ENCODE data around the gene DSE. TPM values are rescaled to one million over a fixed set of nuclear protein-coding genes. Genes with fewer than 3 reads are reported as not detected.

DSE gene
- total RNA-seq, 2 donors from 2014 or later: 21.9 to 25.9 TPM

DNA sequence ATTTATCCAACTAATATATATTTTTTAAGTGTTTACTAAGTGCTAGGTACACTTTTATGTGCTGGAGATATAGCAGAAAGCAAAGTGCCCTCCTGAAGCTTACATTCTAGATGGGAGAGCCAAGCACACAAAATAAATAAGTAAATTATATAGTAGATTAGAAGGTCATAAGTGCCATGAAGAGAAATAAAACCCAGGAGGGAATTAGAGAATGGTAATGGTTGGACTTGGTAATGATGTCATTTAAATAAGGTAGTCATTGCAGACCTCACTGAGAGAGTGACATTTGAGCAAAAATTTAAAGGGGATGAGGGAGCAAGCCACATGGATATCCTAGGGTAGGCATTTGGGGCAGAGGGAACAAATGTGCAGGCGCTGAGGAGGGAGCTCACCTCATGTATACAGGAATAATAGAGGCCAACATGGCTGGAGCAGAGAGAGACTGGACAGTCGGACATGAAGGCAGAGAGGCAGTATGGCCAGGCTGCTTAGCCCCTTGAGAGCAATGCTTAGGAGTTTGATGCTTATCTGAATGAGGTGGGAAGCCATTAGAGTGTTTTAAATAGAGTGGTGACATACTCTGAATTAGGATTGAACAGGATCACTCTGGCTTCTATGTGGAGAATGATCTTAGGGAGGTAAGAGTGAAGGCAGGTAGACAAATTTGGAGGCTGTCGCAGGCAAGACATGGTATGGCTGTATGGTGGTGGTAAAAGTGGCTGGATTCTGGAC lies 14.1 kb downstream of the DSE start:
- peaks cover 24 to 36% of the 10 kb centered on the region in 2 donors for H3K4me1 Mint-ChIP-seq (ENCODE audit: low read depth in 2 of 2)
- H3K4me3 Mint-ChIP-seq: no peak overlapping the region
- H3K27me3 Mint-ChIP-seq: peaks cover 6 to 13% of the 10 kb centered on the region in 2 donors
- H3K9me3 Mint-ChIP-seq: no peaks in the 10 kb centered on the region
- no peak for ATAC-seq
- H3K27ac Mint-ChIP-seq: no peak overlapping the region
- DNase-seq (ENCODE audit: low spot score): no peak
- peaks cover 5% of the 10 kb centered on the region for H3K36me3 Mint-ChIP-seq

DNA sequence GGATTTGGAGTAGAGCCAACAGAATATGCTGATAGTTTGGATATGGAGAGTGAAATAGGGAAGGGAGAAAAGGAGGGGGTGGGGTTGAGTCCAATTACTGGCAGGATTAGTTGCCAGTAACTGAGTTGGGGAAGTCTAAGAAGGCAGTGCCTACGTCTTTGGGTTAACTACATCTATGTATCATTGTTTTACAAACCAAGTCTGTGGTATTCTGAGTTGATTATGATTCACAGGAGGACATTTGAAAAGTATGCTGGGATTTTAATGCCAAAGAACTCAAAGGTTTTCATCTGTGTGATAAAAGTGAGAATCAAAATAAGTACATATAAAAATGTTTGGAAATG lies 14.7 kb downstream of the DSE start:
- Mint-ChIP-seq H3K36me3 (peaks cover 5% of the 10 kb centered on the region), H3K27ac (no peak overlapping the region), H3K27me3 (peaks cover under 1 to 10% of the 10 kb centered on the region in 2 donors), H3K9me3 (no peaks in the 10 kb centered on the region), H3K4me1 (ENCODE audit: low read depth in 2 of 2) (peaks cover 24 to 36% of the 10 kb centered on the region in 2 donors), H3K4me3 (no peak overlapping the region)
- no peak for DNase-seq (ENCODE audit: low spot score)
- no peak for ATAC-seq

DNA sequence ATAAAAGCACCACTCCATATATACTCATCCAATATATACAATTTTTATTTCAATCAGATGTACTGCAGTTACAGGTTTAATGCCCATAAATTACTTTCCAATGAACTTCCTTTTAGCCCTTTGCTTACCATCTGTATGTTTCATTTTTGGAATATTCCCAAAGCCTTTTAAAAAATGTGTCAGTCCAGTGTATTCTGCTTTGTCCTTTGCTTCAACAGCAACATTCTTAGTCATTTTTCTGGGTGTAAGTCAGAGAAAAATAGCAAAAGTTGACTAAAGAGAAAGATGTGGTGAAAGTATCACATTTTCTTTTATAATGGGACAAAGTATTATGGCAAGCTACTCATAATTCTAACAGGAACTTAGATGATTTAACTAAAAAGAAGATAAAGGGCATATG lies 15.2 kb downstream of the DSE start:
- Mint-ChIP-seq H3K27me3 (peaks cover 0 to 9% of the 10 kb centered on the region in 2 donors), H3K27ac (no peak overlapping the region), H3K36me3 (peaks cover 5% of the 10 kb centered on the region)

DNA sequence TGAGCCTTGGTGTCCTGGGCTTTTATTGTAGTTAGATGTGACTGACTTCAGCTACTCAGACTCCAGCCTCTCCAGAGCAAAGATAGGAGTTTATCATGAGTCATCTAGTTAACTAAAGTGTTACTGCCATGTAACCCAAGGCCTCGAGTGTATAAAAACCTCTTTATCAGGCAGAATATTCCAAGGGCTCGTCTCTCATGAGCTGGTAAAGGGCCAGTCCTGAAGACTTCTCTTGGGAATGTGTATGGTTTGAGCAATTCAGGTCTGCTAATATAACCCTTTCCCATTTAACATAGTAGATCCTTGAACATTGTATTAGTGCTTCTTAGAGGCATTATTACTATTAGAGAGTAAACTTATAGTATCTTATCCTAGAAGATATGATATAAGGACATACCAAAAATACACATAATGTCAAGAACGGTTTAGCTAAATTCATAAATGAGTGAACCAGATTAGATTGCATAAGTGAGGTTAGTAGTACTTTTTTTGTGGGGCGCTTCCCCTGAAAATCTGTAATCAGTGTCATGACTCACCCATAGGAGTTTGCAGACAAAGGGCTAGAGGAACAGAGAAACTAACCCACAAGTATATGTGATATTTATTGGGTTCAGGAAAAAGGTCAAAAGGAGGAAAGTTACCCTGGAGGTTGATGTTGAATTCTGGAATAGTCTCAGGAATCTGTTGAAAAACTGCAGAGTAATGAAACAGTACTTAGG lies 16.0 kb downstream of the DSE start:
- peaks cover 27 to 41% of the 10 kb centered on the region in 2 donors for H3K4me1 Mint-ChIP-seq (ENCODE audit: low read depth in 2 of 2)
- peaks cover 5% of the 10 kb centered on the region for H3K36me3 Mint-ChIP-seq
- DNase-seq (ENCODE audit: low spot score) (no peak), ATAC-seq (peak; percentile 49 to 58)
- H3K27me3 Mint-ChIP-seq: peaks cover 0 to 7% of the 10 kb centered on the region in 2 donors
- no peaks in the 10 kb centered on the region for H3K9me3 Mint-ChIP-seq
- peak overlapping the region; percentile 74 for H3K4me3 Mint-ChIP-seq
- peak overlapping the region; percentile 16 to 40 for H3K27ac Mint-ChIP-seq

More for the DNA sequence above, 15.2 kb downstream of the DSE start:
- no peaks in the 10 kb centered on the region for H3K9me3 Mint-ChIP-seq
- DNase-seq (ENCODE audit: low spot score): no peak
- ATAC-seq: no peak
- peaks cover 27 to 41% of the 10 kb centered on the region in 2 donors for H3K4me1 Mint-ChIP-seq (ENCODE audit: low read depth in 2 of 2)
- H3K4me3 Mint-ChIP-seq: no peak overlapping the region

DNA sequence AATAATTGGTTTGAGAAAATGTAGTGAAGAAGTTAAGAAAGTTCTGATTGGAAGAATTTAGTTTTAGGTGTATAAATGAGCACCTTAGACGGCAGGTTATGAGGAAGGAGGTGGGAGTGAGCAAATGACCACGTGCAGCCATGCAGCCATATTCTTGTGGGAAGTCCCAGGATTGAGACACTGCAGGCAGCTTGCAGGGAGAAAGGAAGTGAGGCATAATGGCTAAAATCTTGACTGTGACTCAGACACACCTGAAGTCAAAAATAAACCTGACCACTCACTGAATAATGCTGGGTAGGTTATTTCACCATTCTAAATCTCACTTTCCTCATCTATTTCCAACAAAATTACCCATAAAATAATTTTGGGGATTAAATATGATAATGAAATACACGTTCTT lies 16.6 kb downstream of the DSE start:
- DNase-seq (ENCODE audit: low spot score) (peak; percentile 61), ATAC-seq (peak; percentile 62 to 84)
- H3K9me3 Mint-ChIP-seq: no peaks in the 10 kb centered on the region
- peak overlapping the region; percentile 16 to 40 for H3K27ac Mint-ChIP-seq
- peaks cover 0 to 7% of the 10 kb centered on the region in 2 donors for H3K27me3 Mint-ChIP-seq
- H3K4me1 Mint-ChIP-seq (ENCODE audit: low read depth in 2 of 2): peaks cover 31 to 46% of the 10 kb centered on the region in 2 donors
- peaks cover 5% of the 10 kb centered on the region for H3K36me3 Mint-ChIP-seq
- peak overlapping the region; percentile 74 for H3K4me3 Mint-ChIP-seq

DNA sequence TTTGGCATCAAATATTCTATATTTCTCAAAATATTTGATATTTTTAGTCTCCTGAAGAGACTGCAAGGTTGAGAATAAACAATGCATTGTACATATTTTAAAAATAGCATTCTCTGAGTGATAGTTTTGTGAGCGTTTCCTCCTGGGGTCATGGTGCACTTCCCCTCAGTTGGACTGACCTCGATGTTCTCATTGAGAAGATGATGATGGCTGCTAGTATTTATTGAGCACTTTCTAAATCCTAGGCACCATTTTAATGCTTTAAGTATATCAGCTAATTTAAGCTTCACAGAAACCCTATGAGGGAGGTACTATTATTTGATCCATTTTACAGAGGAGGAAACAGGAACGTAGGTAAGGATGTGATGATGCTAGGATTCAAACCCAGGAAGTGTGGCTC lies 18.2 kb downstream of the DSE start:
- no peaks in the 10 kb centered on the region for H3K9me3 Mint-ChIP-seq
- H3K4me1 Mint-ChIP-seq (ENCODE audit: low read depth in 2 of 2): peaks cover 46 to 62% of the 10 kb centered on the region in 2 donors
- peaks cover 5% of the 10 kb centered on the region for H3K36me3 Mint-ChIP-seq
- no peak for DNase-seq (ENCODE audit: low spot score)
- H3K4me3 Mint-ChIP-seq: peak overlapping the region; percentile 13
- H3K27me3 Mint-ChIP-seq: peaks cover 0 to 7% of the 10 kb centered on the region in 2 donors
- peak overlapping the region; percentile 16 to 21 for H3K27ac Mint-ChIP-seq
- no peak for ATAC-seq

DNA sequence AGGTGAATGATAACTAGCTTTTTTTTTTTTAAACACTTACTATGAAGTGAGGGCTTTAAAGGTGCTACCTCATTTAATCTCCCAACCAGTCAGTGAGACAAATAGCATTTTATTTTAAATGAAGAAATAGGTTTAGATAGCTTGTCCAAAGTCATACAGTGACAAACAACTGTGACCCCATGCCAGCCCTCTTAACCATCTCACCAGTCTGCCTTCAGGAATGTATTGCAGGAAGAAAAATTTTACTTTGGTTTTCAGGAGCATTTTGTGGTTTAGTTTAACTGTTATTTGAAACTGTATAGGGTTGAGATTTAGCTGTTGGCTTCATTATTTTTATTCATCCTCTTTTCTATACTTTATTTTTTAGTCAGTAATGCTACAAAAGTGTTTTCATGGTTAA lies 18.6 kb downstream of the DSE start:
- DNase-seq (ENCODE audit: low spot score): no peak
- H3K9me3 Mint-ChIP-seq: no peaks in the 10 kb centered on the region
- H3K4me1 Mint-ChIP-seq (ENCODE audit: low read depth in 2 of 2): peaks cover 47 to 62% of the 10 kb centered on the region in 2 donors
- no peak for ATAC-seq
- peaks cover 5% of the 10 kb centered on the region for H3K36me3 Mint-ChIP-seq
- peak overlapping the region; percentile 16 to 21 for H3K27ac Mint-ChIP-seq
- H3K4me3 Mint-ChIP-seq: peak overlapping the region; percentile 13
- peaks cover 0 to 7% of the 10 kb centered on the region in 2 donors for H3K27me3 Mint-ChIP-seq

DNA sequence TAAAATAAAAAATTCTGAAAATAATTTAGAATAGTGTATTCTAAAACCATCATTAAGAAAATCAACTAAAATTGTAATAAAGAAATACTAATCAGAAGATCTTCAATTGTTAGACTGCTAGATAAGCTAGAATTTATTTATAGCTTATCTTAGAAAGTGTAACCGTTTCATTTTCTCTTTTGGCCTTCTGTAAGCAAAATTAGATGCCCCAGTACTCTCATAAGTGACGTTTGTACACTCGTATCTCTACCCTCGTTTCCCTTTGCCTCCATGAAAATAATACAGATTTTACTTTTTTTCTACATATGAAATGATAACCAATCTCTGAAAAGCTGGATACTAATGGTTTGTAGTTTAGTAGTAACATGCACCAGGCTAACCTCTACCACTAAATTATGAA lies 19.8 kb downstream of the DSE start:
- DNase-seq (ENCODE audit: low spot score): no peak
- no peak for ATAC-seq
- H3K36me3 Mint-ChIP-seq: peaks cover 5% of the 10 kb centered on the region
- no peaks in the 10 kb centered on the region for H3K27me3 Mint-ChIP-seq
- H3K4me1 Mint-ChIP-seq (ENCODE audit: low read depth in 2 of 2): peaks cover 40 to 54% of the 10 kb centered on the region in 2 donors
- peak overlapping the region in 1 of 2 donors; percentile 79 for H3K27ac Mint-ChIP-seq
- peak overlapping the region; percentile 19 for H3K4me3 Mint-ChIP-seq
- H3K9me3 Mint-ChIP-seq: no peaks in the 10 kb centered on the region

DNA sequence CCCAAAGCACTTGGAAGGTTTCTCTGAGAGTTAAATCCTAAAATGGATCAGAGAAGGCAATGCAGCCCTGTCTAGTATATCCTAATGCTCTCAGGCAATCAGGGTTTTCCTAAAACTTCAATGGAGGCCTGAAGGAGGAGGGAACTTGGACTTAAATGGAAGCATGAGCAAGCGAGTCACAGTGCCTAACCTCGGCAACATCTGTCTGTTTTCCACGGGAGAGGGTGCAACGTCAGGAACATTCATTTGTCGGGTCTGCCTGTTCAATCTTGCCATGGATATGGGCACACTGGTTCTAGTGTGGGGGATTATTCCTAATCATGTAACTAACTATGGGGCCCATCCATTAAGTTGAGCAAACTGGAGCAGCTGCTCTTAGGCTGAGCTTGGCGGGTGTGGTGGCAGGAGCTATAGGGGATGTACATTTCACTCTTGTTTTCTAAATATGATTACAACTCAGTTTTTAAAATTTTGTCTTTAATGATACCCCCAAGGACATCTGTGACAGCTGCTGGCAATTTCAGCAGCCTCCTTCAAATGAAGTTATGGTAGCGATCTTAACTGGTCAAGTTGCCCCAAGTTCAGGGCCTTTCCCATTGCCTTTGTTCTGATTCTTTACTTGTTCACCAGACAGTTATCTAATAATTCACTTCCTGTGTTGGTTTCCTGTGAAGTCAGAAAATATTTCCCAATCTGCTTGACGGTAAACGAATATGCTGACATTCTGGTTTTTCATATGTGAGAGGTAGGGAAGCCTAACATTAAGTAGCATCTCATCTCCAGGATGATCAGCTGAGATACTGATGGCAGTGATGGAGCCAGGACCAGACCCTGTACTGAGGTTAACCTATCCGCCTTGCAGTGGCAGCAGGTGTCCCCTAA lies 21.6 kb downstream of the DSE start:
- Mint-ChIP-seq H3K4me1 (ENCODE audit: low read depth in 2 of 2) (peaks cover 35 to 47% of the 10 kb centered on the region in 2 donors), H3K4me3 (peak overlapping the region; percentile 80), H3K36me3 (no peaks in the 10 kb centered on the region), H3K27me3 (no peaks in the 10 kb centered on the region), H3K27ac (peak overlapping the region; percentile 72 to 89), H3K9me3 (no peaks in the 10 kb centered on the region)
- ATAC-seq (peak; percentile 82 to 87), DNase-seq (ENCODE audit: low spot score) (no peak)

DNA sequence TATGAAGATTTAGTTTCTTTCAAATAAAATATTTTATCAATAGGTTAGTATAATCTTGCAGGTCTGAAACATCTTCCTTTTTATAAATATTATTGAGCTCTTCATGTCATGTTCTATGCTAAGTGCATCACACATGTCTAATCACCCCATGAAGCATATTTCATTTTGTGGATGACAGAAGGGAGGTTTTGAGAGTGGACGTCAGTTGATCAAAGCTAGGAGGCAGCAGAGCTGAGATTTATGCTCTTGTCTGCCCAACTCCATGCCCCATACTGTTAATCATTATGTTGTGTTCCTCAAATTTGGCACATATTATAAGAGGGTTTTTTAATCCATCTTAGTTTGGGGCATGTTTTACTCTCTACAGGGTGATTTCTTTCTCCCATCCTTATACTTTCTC lies 22.7 kb downstream of the DSE start:
- no peak for DNase-seq (ENCODE audit: low spot score)
- Mint-ChIP-seq H3K4me3 (peak overlapping the region; percentile 80), H3K36me3 (no peaks in the 10 kb centered on the region), H3K4me1 (ENCODE audit: low read depth in 2 of 2) (peaks cover 30 to 36% of the 10 kb centered on the region in 2 donors), H3K9me3 (no peaks in the 10 kb centered on the region), H3K27ac (peak overlapping the region; percentile 72 to 89), H3K27me3 (no peaks in the 10 kb centered on the region)
- ATAC-seq: no peak

DNA sequence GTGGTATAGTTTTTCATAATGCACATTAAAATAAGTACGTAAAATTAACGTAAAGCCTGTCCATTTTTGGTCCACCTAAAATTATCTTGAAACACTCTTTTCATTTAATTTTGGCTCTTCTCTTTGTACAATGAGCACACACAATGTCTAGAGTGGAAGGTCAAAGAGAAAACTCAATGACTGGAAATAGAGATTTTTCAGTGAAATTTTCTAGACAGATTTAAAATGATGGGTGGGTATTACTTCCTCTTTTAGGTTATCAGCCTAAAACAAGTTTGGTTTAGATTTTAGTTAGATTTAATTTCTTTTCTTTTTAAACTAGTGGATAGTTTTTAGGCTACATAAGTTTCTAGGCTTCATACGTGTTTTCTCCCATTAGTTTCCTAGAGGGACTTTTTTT lies 24.9 kb downstream of the DSE start:
- H3K4me1 Mint-ChIP-seq (ENCODE audit: low read depth in 2 of 2): peaks cover 24 to 27% of the 10 kb centered on the region in 2 donors
- H3K27ac Mint-ChIP-seq: no peak overlapping the region
- no peaks in the 10 kb centered on the region for H3K9me3 Mint-ChIP-seq
- DNase-seq (ENCODE audit: low spot score): no peak
- H3K27me3 Mint-ChIP-seq: peaks cover 0 to 4% of the 10 kb centered on the region in 2 donors
- no peak overlapping the region for H3K4me3 Mint-ChIP-seq
- H3K36me3 Mint-ChIP-seq: no peaks in the 10 kb centered on the region
- ATAC-seq: no peak

DNA sequence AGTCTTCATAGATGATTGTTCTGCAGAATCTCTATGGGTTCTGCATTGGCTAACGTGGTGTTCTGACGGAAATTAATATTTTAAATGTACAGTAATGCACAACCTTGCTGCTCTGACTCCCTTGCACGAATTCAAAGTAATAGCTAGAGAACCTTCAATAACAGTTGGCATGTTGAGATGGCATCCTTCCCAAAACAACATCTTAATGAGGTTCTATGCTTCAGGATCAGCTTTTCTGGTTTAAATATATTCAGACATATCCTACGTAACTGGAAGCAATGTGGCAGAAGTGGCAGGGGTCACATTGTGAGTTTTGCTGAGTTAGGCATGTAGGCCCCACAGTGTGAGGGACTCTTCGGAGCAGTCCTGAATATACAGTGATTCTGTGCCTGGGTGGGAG lies 25.7 kb downstream of the DSE start:
- H3K4me1 Mint-ChIP-seq (ENCODE audit: low read depth in 2 of 2): peaks cover 21 to 25% of the 10 kb centered on the region in 2 donors
- no peak for ATAC-seq
- no peak for DNase-seq (ENCODE audit: low spot score)
- peaks cover 0 to 4% of the 10 kb centered on the region in 2 donors for H3K27me3 Mint-ChIP-seq
- H3K36me3 Mint-ChIP-seq: no peaks in the 10 kb centered on the region
- H3K4me3 Mint-ChIP-seq: no peak overlapping the region
- no peaks in the 10 kb centered on the region for H3K9me3 Mint-ChIP-seq
- H3K27ac Mint-ChIP-seq: no peak overlapping the region

DNA sequence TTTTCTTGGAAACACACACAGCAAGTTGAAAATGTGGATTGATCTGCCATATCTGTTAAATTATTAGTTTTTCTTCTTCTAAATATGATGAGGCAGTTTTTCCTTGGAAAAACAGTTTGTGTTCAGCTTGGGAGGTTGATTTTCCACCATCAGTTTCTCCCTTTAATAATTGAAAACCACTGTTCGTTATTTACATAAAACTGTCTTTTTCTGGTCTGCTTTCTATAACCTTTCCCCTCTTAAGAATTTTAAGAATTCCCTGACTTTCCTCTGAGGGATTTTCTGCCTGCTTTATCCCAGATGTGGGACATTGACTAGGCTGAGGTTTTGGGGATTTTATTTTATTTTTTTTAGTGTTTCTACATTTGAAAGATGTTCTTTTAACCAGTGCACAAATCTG lies 27.2 kb downstream of the DSE start:
- ATAC-seq (no peak), DNase-seq (ENCODE audit: low spot score) (no peak)
- Mint-ChIP-seq H3K4me1 (ENCODE audit: low read depth in 2 of 2) (peaks cover 11 to 15% of the 10 kb centered on the region in 2 donors), H3K4me3 (no peak overlapping the region), H3K27me3 (peaks cover 0 to 4% of the 10 kb centered on the region in 2 donors), H3K27ac (no peak overlapping the region), H3K36me3 (no peaks in the 10 kb centered on the region), H3K9me3 (no peaks in the 10 kb centered on the region)
